ENCODE data around the gene ERG. TPM values are rescaled to one million over a fixed set of nuclear protein-coding genes. Genes with fewer than 3 reads are reported as not detected.

ERG gene
- total and polyA plus RNA-seq, 4 donors, result 4.8 to 19.6 (median 7.6) TPM

GRCh38 chr21:38389896-38390295 is 108.4 kb downstream of the ERG start:
- Histone ChIP-seq H3K9me3 (ENCODE audit: control insufficient read depth, insufficient read depth, low read length) (no peaks in the 10 kb centered on the region), H3K27me3 (ENCODE audit: control insufficient read depth, insufficient read depth, low read length) (no peaks in the 10 kb centered on the region), H3K4me3 (ENCODE audit: low read depth, low read length) (no peak overlapping the region), H3K4me1 (ENCODE audit: control insufficient read depth, insufficient read depth, low read length) (no peaks in the 10 kb centered on the region), H3K36me3 (ENCODE audit: control insufficient read depth, insufficient read depth, low read length) (no peaks in the 10 kb centered on the region), H3K27ac (ENCODE audit: low read depth, low read length) (no peak overlapping the region)
- peak in 2 of 6 donors; percentile 48 to 76 for DNase-seq (ENCODE audit: low read depth in 4 of 6, low spot score in 6 of 6)
- no CpG with 5 or more reads among the region's 5 CpGs for WGBS (ENCODE audit: insufficient coverage)

- no peaks in the 10 kb centered on the region for H3K27me3 ChIP-seq (ENCODE audit: control insufficient read depth, insufficient read depth, low read length)
- DNase-seq (ENCODE audit: low read depth in 4 of 6, low spot score in 6 of 6), result peak in 1 of 6 donors; percentile 20
- H3K4me3 ChIP-seq (ENCODE audit: low read depth, low read length), result no peak overlapping the region
- no CpG with 5 or more reads among the region's 2 CpGs for WGBS (ENCODE audit: insufficient coverage)
- no peaks in the 10 kb centered on the region for H3K36me3 ChIP-seq (ENCODE audit: control insufficient read depth, insufficient read depth, low read length)
- H3K27ac ChIP-seq (ENCODE audit: low read depth, low read length), result no peak overlapping the region
- H3K4me1 ChIP-seq (ENCODE audit: control insufficient read depth, insufficient read depth, low read length), result no peaks in the 10 kb centered on the region
- no peaks in the 10 kb centered on the region for H3K9me3 ChIP-seq (ENCODE audit: control insufficient read depth, insufficient read depth, low read length)
These were observed 109.0 kb downstream of the ERG start for GRCh38 chr21:38389354-38389676.

GRCh38 chr21:38388647-38389353 is 109.5 kb downstream of the ERG start:
- Histone ChIP-seq H3K4me1 (ENCODE audit: control insufficient read depth, insufficient read depth, low read length) (no peaks in the 10 kb centered on the region), H3K27ac (ENCODE audit: low read depth, low read length) (no peak overlapping the region), H3K27me3 (ENCODE audit: control insufficient read depth, insufficient read depth, low read length) (no peaks in the 10 kb centered on the region), H3K36me3 (ENCODE audit: control insufficient read depth, insufficient read depth, low read length) (no peaks in the 10 kb centered on the region), H3K4me3 (ENCODE audit: low read depth, low read length) (no peak overlapping the region), H3K9me3 (ENCODE audit: control insufficient read depth, insufficient read depth, low read length) (no peaks in the 10 kb centered on the region)
- WGBS (ENCODE audit: insufficient coverage), result 90% methylated on average over 5 of the region's 5 CpGs
- no peak for DNase-seq (ENCODE audit: low read depth in 4 of 6, low spot score in 6 of 6)

DNA sequence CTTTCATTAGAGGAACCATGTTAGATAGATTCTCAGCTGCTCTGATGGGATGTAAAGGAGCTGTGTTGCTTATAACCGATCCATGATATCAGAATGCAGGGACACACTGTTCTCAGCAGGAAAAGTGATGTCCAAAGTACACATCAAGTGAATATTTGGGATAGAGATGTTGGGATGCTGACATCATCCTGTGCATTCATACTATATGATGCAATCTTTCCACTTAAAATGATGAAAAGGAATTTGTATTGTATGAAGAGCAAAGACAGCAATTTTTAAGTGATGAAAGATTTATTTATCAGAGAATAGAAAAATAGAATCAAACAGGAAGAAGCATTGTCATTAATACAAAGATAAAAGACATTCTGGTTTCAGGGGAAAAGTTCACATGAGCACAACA is 110.1 kb downstream of the ERG start:
- H3K4me1 ChIP-seq (ENCODE audit: control insufficient read depth, insufficient read depth, low read length), result no peaks in the 10 kb centered on the region
- 100% methylated on average over 1 of the region's 1 CpG for WGBS (ENCODE audit: insufficient coverage)
- H3K27ac ChIP-seq (ENCODE audit: low read depth, low read length), result no peak overlapping the region
- no peaks in the 10 kb centered on the region for H3K9me3 ChIP-seq (ENCODE audit: control insufficient read depth, insufficient read depth, low read length)
- H3K36me3 ChIP-seq (ENCODE audit: control insufficient read depth, insufficient read depth, low read length), result no peaks in the 10 kb centered on the region
- no peak for DNase-seq (ENCODE audit: low read depth in 4 of 6, low spot score in 6 of 6)
- no peak overlapping the region for H3K4me3 ChIP-seq (ENCODE audit: low read depth, low read length)
- H3K27me3 ChIP-seq (ENCODE audit: control insufficient read depth, insufficient read depth, low read length), result no peaks in the 10 kb centered on the region

- no peak for DNase-seq (ENCODE audit: low read depth in 4 of 6, low spot score in 6 of 6)
- H3K27ac ChIP-seq (ENCODE audit: low read depth, low read length), result no peak overlapping the region
- no peaks in the 10 kb centered on the region for H3K27me3 ChIP-seq (ENCODE audit: control insufficient read depth, insufficient read depth, low read length)
- no peak overlapping the region for H3K4me3 ChIP-seq (ENCODE audit: low read depth, low read length)
- H3K4me1 ChIP-seq (ENCODE audit: control insufficient read depth, insufficient read depth, low read length), result no peaks in the 10 kb centered on the region
- no peaks in the 10 kb centered on the region for H3K9me3 ChIP-seq (ENCODE audit: control insufficient read depth, insufficient read depth, low read length)
- WGBS (ENCODE audit: insufficient coverage), result 75% methylated on average over 4 of the region's 4 CpGs
- no peaks in the 10 kb centered on the region for H3K36me3 ChIP-seq (ENCODE audit: control insufficient read depth, insufficient read depth, low read length)
These were observed 111.3 kb downstream of the ERG start for GRCh38 chr21:38386967-38387366.

DNA sequence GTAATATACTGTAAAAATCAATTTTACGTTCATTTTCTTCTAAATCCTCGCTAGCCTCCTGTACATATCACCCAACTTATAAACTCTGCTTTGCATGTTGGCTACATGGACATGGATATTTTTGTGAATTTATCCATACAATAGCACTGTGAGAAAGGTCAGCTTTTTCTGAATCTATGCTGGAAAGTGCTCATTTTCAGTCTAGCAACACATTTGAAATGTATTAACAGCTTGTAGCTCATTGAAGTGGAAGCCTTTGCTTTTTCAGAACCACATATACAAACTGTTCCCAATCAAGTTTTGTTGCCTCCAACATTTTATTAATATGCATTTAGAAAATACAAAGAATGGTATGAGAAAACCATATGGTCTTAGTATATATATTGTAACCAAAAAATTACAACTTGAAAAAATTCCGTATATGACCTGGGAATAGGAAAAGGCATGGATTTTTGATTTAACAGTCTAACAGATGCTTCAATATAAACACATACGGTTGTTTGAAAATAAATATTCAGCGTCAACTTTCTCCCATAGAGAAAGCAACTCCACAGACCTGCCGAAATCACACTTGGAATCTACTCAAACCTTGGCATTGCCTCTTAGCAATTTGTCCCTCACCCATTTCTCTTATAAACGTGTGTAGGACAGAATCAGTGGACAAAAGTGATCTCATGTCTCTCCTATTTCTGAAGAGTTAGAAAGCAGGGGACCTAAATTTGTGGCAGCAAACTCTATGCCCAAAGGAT is 112.7 kb downstream of the ERG start:
- 100% methylated on average over 1 of the region's 7 CpGs for WGBS (ENCODE audit: insufficient coverage)
- H3K27me3 ChIP-seq (ENCODE audit: control insufficient read depth, insufficient read depth, low read length), result no peaks in the 10 kb centered on the region
- H3K36me3 ChIP-seq (ENCODE audit: control insufficient read depth, insufficient read depth, low read length), result no peaks in the 10 kb centered on the region

DNA sequence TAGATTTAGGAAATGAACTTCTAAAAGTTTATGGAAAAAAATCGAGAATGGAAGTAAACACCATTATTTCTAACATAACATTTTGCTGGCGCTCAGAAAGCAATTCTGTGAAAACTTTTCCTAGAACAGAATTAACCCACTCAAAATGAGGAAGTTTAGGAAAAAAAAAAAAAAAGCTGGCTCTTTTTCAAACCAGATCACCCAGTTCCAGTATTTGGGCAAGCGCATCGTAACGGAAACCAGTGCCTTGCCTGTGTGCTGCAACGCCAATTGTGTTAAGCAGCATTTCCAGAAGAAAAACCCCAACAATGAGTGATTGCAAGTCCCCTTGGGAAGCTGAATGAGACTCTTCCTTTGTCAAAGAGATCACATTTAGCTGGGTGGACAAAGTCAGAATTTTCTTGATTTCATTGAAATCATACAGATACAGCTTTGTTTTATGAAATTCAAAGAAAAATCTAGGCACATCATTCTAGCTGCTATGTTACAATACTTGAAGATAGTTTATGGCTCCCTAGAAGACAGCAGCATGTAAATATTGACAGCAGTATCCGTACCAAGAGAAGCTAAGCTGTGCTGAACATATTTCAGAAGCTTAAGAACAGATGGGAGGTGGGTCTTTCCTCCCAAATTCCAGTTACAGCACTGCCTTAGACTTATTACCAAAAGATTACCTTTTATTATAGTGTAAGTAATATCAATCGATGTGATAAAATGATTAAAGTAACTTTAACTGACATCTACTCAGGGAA is 113.4 kb downstream of the ERG start:
- H3K27me3 ChIP-seq (ENCODE audit: control insufficient read depth, insufficient read depth, low read length), result no peaks in the 10 kb centered on the region
- peak in 2 of 6 donors; percentile 19 to 74 for DNase-seq (ENCODE audit: low read depth in 4 of 6, low spot score in 6 of 6)
- H3K36me3 ChIP-seq (ENCODE audit: control insufficient read depth, insufficient read depth, low read length), result no peaks in the 10 kb centered on the region
- H3K9me3 ChIP-seq (ENCODE audit: control insufficient read depth, insufficient read depth, low read length), result no peaks in the 10 kb centered on the region
- H3K27ac ChIP-seq (ENCODE audit: low read depth, low read length), result no peak overlapping the region
- WGBS (ENCODE audit: insufficient coverage), result 48% methylated on average over 4 of the region's 8 CpGs
- no peak overlapping the region for H3K4me3 ChIP-seq (ENCODE audit: low read depth, low read length)
- H3K4me1 ChIP-seq (ENCODE audit: control insufficient read depth, insufficient read depth, low read length), result no peaks in the 10 kb centered on the region

More for the DNA sequence above, 112.7 kb downstream of the ERG start:
- H3K9me3 ChIP-seq (ENCODE audit: control insufficient read depth, insufficient read depth, low read length), result no peaks in the 10 kb centered on the region
- no peak overlapping the region for H3K4me3 ChIP-seq (ENCODE audit: low read depth, low read length)
- H3K27ac ChIP-seq (ENCODE audit: low read depth, low read length), result no peak overlapping the region
- H3K4me1 ChIP-seq (ENCODE audit: control insufficient read depth, insufficient read depth, low read length), result no peaks in the 10 kb centered on the region
- peak in 1 of 6 donors; percentile 74 for DNase-seq (ENCODE audit: low read depth in 4 of 6, low spot score in 6 of 6)

GRCh38 chr21:38384238-38384560 is 114.1 kb downstream of the ERG start:
- Histone ChIP-seq H3K4me3 (ENCODE audit: low read depth, low read length) (no peak overlapping the region), H3K4me1 (ENCODE audit: control insufficient read depth, insufficient read depth, low read length) (no peaks in the 10 kb centered on the region), H3K27me3 (ENCODE audit: control insufficient read depth, insufficient read depth, low read length) (no peaks in the 10 kb centered on the region), H3K9me3 (ENCODE audit: control insufficient read depth, insufficient read depth, low read length) (no peaks in the 10 kb centered on the region), H3K27ac (ENCODE audit: low read depth, low read length) (no peak overlapping the region), H3K36me3 (ENCODE audit: control insufficient read depth, insufficient read depth, low read length) (no peaks in the 10 kb centered on the region)
- no peak for DNase-seq (ENCODE audit: low read depth in 4 of 6, low spot score in 6 of 6)
- 69% methylated on average over 5 of the region's 8 CpGs for WGBS (ENCODE audit: insufficient coverage)

- WGBS (ENCODE audit: insufficient coverage), result 92% methylated on average over 34 of the region's 34 CpGs
- Histone ChIP-seq H3K4me1 (ENCODE audit: control insufficient read depth, insufficient read depth, low read length) (no peaks in the 10 kb centered on the region), H3K4me3 (ENCODE audit: low read depth, low read length) (no peak overlapping the region), H3K27ac (ENCODE audit: low read depth, low read length) (no peak overlapping the region), H3K36me3 (ENCODE audit: control insufficient read depth, insufficient read depth, low read length) (no peaks in the 10 kb centered on the region), H3K9me3 (ENCODE audit: control insufficient read depth, insufficient read depth, low read length) (no peaks in the 10 kb centered on the region), H3K27me3 (ENCODE audit: control insufficient read depth, insufficient read depth, low read length) (no peaks in the 10 kb centered on the region)
- no peak for DNase-seq (ENCODE audit: low read depth in 4 of 6, low spot score in 6 of 6)
These were observed 114.7 kb downstream of the ERG start for GRCh38 chr21:38383411-38384237.

All from spinal cord (tissue), 10 donors.